CD4-positive, alpha-beta T cell treated with Interleukin-10 for 1 hour (primary cell): ENCODE results near the gene GLB1L.
"Not testable (repeated sequence)": the region's sequence is repeated elsewhere in the genome, so short reads cannot be mapped to it uniquely, and the experiment has no call there.

Experiments
- DNase-seq: peaks from one replicate; pipeline ENCODE4 v3.0.0-alpha.2; 2020

Gene GLB1L

GRCh38 chr2:219204425-219205164, 40.6 kb downstream of the GLB1L start:
- no peak for DNase-seq

GRCh38 chr2:219201331-219201730, 43.9 kb downstream of the GLB1L start:
- not testable (repeated sequence) for DNase-seq

DNA sequence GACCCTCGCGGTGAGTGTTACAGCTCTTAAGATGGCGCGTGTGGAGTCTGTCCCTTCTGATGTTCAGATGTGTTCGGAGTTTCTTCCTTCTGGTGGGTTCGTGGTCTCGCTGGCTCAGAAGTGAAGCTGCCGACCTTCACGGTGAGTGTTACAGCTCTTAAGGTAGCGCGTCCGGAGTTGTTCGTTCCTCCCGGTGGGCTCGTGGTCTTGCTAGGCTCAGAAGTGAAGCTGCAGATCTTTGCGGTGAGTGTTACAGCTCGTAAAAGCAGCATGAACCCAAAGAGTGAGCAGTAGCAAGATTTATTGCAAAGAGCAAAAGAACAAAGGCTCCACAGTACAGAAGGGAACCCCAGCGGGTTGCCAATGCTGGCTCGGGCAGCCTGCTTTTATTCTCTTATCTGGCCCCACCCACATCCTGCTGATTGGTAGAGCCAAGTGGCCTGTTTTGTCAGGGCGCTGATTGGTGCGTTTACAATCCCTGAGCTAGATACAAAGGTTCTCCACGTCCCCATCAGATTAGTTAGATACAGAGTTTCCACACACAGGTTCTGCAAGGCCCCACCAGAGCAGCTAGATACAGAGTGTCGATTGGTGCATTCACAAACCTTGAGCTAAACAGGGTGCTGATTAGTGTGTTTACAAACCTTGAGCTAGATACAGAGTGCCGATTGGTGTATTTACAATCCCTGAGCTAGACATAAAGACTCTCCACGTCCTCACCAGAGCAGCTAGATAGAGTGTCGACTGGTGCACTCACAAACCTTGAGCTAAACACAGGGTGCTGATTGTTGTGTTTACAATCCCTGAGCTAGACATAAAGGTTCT, 44.5 kb downstream of the GLB1L start:
- DNase-seq, result peak; percentile 60

DNA sequence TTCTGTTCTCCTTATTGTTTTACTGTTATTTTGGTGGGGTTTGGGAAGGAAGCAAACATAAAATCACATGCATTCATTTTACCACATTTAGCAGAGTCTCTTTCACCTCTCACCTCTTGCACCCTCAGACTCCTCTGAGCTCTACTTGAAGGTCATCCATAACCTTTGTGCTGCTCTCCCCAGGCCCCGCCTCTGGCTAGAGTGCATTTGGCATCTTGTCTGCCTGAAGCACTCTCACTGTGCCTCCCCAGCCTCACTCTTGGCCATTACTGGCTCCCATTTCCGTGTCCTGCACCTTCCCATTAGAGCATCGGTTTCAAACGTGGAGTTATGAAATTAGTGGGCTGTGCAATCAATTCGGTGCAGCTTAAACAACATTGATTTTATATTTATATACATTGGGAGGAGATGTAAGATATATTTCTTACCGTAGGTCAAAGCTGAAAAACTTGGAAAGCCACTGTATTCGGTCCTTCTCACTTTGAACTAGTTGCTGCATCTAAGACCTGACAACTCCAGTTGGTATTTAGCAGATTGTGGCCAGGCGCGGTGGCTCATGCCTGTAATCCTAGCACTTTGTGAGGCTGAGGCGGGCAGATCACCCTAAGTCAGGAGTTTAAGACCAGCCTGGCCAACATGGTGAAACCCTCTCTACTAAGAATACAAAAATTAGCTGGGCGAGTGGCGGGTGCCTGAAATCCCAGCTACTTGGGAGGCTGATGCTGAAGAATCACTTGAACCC, 45.6 kb downstream of the GLB1L start:
- no peak for DNase-seq

- DNase-seq, result no peak
Observed at GRCh38 chr2:219198974-219199373, 46.3 kb downstream of the GLB1L start.

DNA sequence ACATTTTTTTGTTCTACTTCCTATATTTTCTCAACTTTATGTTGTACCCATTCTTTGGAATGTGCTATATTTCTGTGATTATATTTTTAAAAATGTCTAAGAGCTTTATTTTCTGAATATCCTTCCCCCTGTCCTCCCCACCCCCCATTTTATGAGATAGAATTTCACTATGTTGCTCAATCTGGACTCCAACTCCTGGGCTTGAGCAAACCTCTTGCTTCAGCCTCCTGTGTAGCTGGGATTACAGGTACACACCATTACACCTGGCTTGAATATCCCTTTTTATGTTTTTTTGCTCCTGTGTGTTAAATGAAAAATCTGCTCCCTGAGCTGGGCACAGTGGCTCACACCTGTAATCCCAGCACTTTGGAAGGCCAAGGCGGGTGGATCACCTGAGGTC, 47.9 kb downstream of the GLB1L start:
- DNase-seq, result no peak

DNA sequence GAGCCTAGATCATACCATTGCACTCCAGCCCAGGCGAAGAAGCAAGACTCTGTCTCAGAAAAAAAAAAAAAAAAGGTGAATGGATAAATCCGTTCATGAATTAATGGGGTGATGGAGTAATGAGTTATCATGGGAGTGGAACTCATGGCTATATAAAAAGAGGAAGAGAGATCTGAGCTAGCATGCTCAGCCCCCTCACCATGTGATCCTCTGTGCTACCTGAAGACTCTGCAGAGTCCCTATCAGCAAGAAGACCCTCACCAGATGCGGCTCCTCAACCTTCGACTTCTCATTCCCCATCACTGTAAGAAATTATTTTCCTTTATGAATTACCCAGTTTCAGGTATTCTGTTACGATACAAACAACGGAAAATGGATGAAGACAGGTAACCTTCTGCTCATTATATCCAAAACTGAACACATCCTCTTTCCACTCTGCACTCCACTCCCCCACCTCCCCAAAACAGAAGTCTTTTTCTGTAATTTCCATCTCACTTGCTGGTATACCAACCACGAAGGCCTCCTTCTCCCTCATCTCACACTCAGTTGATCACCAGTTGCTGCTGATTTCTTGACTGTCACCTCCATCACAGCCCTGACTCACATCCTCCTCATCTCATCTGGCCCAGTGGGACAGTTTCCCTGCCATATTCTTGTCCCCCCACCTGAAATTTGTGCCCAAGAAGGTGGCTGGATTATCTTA, 58.3 kb downstream of the GLB1L start:
- DNase-seq, result no peak
